C4-2B (cell line): ENCODE results near the gene NRP2.

ENCODE experiments used
- ZFX ChIP-seq: fragments of 450-650 bp; IDR thresholded peaks from 2 replicates; pipeline ENCODE4 v1.6.1; 2017
- TF ChIP-seq, protein P1 (sequence below): fragments of 450-650 bp; conservative IDR thresholded peaks from 2 replicates; pipeline ENCODE4 v1.5.1; 2017; ENCODE audit warnings: mild to moderate bottlenecking

DNA sequence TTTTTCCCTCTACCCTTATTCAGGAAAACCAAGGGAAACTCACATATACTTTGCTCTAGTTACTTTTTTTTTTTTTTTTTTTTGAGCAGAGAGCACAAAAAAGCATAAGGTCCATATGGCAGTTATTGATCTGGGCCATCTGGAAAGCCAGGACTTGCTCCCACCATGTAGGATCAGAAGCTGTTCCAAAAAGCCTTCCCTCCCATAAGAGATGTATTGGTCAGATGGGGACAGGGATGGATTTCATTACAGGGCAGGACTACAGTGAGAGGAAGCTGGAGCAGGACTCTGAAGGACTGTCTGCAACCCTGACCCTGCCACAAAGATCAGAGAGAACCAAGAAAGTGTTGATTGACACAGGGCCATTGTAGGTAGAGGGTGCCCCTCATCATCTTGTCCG, 57.3 kb downstream of the NRP2 start:
- TF ChIP-seq, protein P1, sequence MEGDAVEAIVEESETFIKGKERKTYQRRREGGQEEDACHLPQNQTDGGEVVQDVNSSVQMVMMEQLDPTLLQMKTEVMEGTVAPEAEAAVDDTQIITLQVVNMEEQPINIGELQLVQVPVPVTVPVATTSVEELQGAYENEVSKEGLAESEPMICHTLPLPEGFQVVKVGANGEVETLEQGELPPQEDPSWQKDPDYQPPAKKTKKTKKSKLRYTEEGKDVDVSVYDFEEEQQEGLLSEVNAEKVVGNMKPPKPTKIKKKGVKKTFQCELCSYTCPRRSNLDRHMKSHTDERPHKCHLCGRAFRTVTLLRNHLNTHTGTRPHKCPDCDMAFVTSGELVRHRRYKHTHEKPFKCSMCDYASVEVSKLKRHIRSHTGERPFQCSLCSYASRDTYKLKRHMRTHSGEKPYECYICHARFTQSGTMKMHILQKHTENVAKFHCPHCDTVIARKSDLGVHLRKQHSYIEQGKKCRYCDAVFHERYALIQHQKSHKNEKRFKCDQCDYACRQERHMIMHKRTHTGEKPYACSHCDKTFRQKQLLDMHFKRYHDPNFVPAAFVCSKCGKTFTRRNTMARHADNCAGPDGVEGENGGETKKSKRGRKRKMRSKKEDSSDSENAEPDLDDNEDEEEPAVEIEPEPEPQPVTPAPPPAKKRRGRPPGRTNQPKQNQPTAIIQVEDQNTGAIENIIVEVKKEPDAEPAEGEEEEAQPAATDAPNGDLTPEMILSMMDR = no peak
- no peak for TF ChIP-seq ZFX
